Bronchial epithelial cell (primary cell): ENCODE results near the gene RAB4A. TPM values are rescaled to one million over a fixed set of nuclear protein-coding genes. Genes with fewer than 3 reads are reported as not detected.

ENCODE experiments used
- DNase-seq: peaks from one replicate; pipeline ENCODE4 v3.0.0-alpha.2; 2010; ENCODE audit warnings: low read depth
- FAIRE-seq: peaks from 2 replicates; lab custom pipeline; 2011; peaks lifted over from hg19 to GRCh38; lab: Jason Lieb, UNC
- H3K27me3 ChIP-seq: 2 replicates; pipeline ENCODE4 v1.5.1; 2011; ENCODE audit warnings: low read length; ENCODE audit not compliant: control insufficient read depth, insufficient read depth
- H3K36me3 ChIP-seq: 2 replicates; pipeline ENCODE4 v1.5.1; 2011; ENCODE audit warnings: low read length; ENCODE audit not compliant: control insufficient read depth, insufficient read depth
- H3K4me3 ChIP-seq: 2 replicates; pipeline ENCODE4 v1.5.1; 2011; ENCODE audit warnings: mild to moderate bottlenecking, low read depth, low read length, control low read depth
- CTCF ChIP-seq: IDR thresholded peaks from 2 replicates; pipeline ENCODE4 v1.5.1; 2011; ENCODE audit warnings: mild to moderate bottlenecking, moderate library complexity, low read length, control low read depth, inconsistent platforms; ENCODE audit not compliant: insufficient read depth, severe bottlenecking
- total RNA-seq: library from RNA; depleted of rRNA; stranded (reverse); fragments of >200 nt; gene quantifications from 2 replicates; pipeline ENCODE4 v1.2.1, GENCODE V29; 2014

RAB4A gene
- total RNA-seq, 1 donor from 2014 or later = 39.0 TPM

GRCh38 chr1:229262239-229262638 is 8.7 kb upstream of the RAB4A start:
- DNase-seq = no peak
- Histone ChIP-seq H3K36me3 (no peaks in the 10 kb centered on the region), H3K4me3 (no peak overlapping the region), H3K27me3 (no peaks in the 10 kb centered on the region)
- TF ChIP-seq CTCF = no peak
- no peak for FAIRE-seq

GRCh38 chr1:229263254-229263653 is 7.7 kb upstream of the RAB4A start:
- FAIRE-seq (no peak), DNase-seq (no peak)
- no peaks in the 10 kb centered on the region for H3K36me3 ChIP-seq
- no peak for TF ChIP-seq CTCF
- no peaks in the 10 kb centered on the region for H3K27me3 ChIP-seq
- H3K4me3 ChIP-seq = no peak overlapping the region

- FAIRE-seq (no peak), DNase-seq (no peak)
- TF ChIP-seq CTCF = no peak
- H3K27me3 ChIP-seq = no peaks in the 10 kb centered on the region
- H3K4me3 ChIP-seq = no peak overlapping the region
- H3K36me3 ChIP-seq = no peaks in the 10 kb centered on the region
These were observed 6.8 kb upstream of the RAB4A start for GRCh38 chr1:229264068-229264467.

- H3K36me3 ChIP-seq = no peaks in the 10 kb centered on the region
- H3K27me3 ChIP-seq = no peaks in the 10 kb centered on the region
- FAIRE-seq (no peak), DNase-seq (peak; percentile 20)
- no peak for TF ChIP-seq CTCF
- no peak overlapping the region for H3K4me3 ChIP-seq
These were observed 6.4 kb upstream of the RAB4A start for GRCh38 chr1:229264487-229264886.

GRCh38 chr1:229266274-229266673 is 4.6 kb upstream of the RAB4A start:
- no peaks in the 10 kb centered on the region for H3K27me3 ChIP-seq
- DNase-seq (no peak), FAIRE-seq (no peak)
- TF ChIP-seq CTCF = no peak
- no peak overlapping the region for H3K4me3 ChIP-seq
- no peaks in the 10 kb centered on the region for H3K36me3 ChIP-seq

- FAIRE-seq (no peak), DNase-seq (no peak)
- H3K27me3 ChIP-seq = no peaks in the 10 kb centered on the region
- H3K36me3 ChIP-seq = no peaks in the 10 kb centered on the region
- no peak overlapping the region for H3K4me3 ChIP-seq
- no peak for TF ChIP-seq CTCF
These were observed 3.9 kb upstream of the RAB4A start for GRCh38 chr1:229266832-229267500.
